Mesenchymal stem cell (in vitro differentiated cells and primary cell): ENCODE data around the gene NLE1.

ENCODE experiments used
- DNase-seq: peaks from one replicate; pipeline ENCODE4 v3.0.0-alpha.2; 2013
- H2AFZ ChIP-seq: one replicate; pipeline ENCODE4 v1.6.1; 2013; ENCODE audit warnings: low read depth, mild to moderate bottlenecking, control low read depth, inconsistent platforms, low read length, moderate library complexity
- H2AK5ac ChIP-seq: 2 replicates; pipeline ENCODE4 v1.6.1; 2013; ENCODE audit warnings: low read length, moderate library complexity, mild to moderate bottlenecking, inconsistent platforms; ENCODE audit not compliant: severe bottlenecking
- H2BK120ac ChIP-seq: one replicate; pipeline ENCODE4 v1.6.1; 2013; ENCODE audit warnings: low read depth, mild to moderate bottlenecking, inconsistent platforms, low read length, moderate library complexity
- H2BK12ac ChIP-seq, 2 experiments: one replicate each; pipeline ENCODE4 v1.6.1; 2013; ENCODE audit warnings: inconsistent platforms in 2 of 2, low read length in 2 of 2, mild to moderate bottlenecking in 2 of 2, moderate library complexity in 2 of 2, control low read depth in 1 of 2
- H2BK15ac ChIP-seq: one replicate; pipeline ENCODE4 v1.6.1; 2013; ENCODE audit warnings: mild to moderate bottlenecking, low read depth, inconsistent platforms; ENCODE audit not compliant: poor library complexity, severe bottlenecking
- H2BK5ac ChIP-seq: 2 replicates; pipeline ENCODE4 v1.6.1; 2013; ENCODE audit warnings: low read depth, mild to moderate bottlenecking, low read length, control low read depth, inconsistent platforms; ENCODE audit not compliant: poor library complexity, severe bottlenecking
- H3K14ac ChIP-seq, 2 experiments: one replicate each; pipeline ENCODE4 v1.6.1; 2013; ENCODE audit warnings: inconsistent platforms in 2 of 2, low read length in 2 of 2, control low read depth in 1 of 2, mild to moderate bottlenecking in 1 of 2, moderate library complexity in 1 of 2
- H3K18ac ChIP-seq, 2 experiments: one replicate each; pipeline ENCODE4 v1.6.1; 2013; ENCODE audit warnings: inconsistent platforms in 2 of 2, low read length in 2 of 2, control low read depth in 1 of 2, low read depth in 1 of 2, mild to moderate bottlenecking in 1 of 2
- H3K23ac ChIP-seq, 2 experiments: one replicate each; pipeline ENCODE4 v1.6.1; 2013; ENCODE audit warnings: inconsistent platforms in 2 of 2, low read length in 2 of 2, mild to moderate bottlenecking in 2 of 2, moderate library complexity in 2 of 2, control low read depth in 1 of 2
- H3K27ac ChIP-seq: 2 replicates; pipeline ENCODE4 v1.5.1; 2013; ENCODE audit warnings: mild to moderate bottlenecking, moderate library complexity, low read length, control low read depth, inconsistent platforms; ENCODE audit not compliant: poor library complexity, severe bottlenecking
- H3K27me3 ChIP-seq, 2 experiments: 2 replicates each; pipeline versions ENCODE4 v1.6.1 to v1.7.0; 2013; ENCODE audit warnings: low read length in 2 of 2, mild to moderate bottlenecking in 2 of 2, moderate library complexity in 2 of 2, control low read depth in 1 of 2, inconsistent platforms in 1 of 2; ENCODE audit not compliant: control insufficient read depth in 1 of 2, insufficient read depth in 1 of 2
- H3K36me3 ChIP-seq, 2 experiments: 2 replicates each; pipeline versions ENCODE4 v1.6.1 to v1.7.0; 2013; ENCODE audit warnings: low read length in 2 of 2, control low read depth in 1 of 2, inconsistent platforms in 1 of 2, low read depth in 1 of 2, mild to moderate bottlenecking in 1 of 2; ENCODE audit not compliant: insufficient read depth in 2 of 2, control insufficient read depth in 1 of 2
- H3K4ac ChIP-seq, 2 experiments: one replicate each; pipeline ENCODE4 v1.6.1; 2013; ENCODE audit warnings: inconsistent platforms in 2 of 2, low read length in 2 of 2, mild to moderate bottlenecking in 2 of 2, moderate library complexity in 2 of 2, control low read depth in 1 of 2, low read depth in 1 of 2
- H3K4me1 ChIP-seq: 2 replicates; pipeline ENCODE4 v1.6.1; 2013; ENCODE audit warnings: low read depth, low read length, control low read depth; ENCODE audit not compliant: control insufficient read depth, insufficient read depth
- H3K4me2 ChIP-seq: 2 replicates; pipeline ENCODE4 v1.6.1; 2013; ENCODE audit warnings: low read length, mild to moderate bottlenecking, inconsistent platforms; ENCODE audit not compliant: poor library complexity, severe bottlenecking
- H3K4me3 ChIP-seq, 2 experiments: 2 replicates each; pipeline versions ENCODE4 v1.5.1 to v1.7.0; 2013; ENCODE audit warnings: low read length in 2 of 2, mild to moderate bottlenecking in 2 of 2, control low read depth in 1 of 2, low read depth in 1 of 2; ENCODE audit not compliant: insufficient read depth in 1 of 2
- H3K79me1 ChIP-seq: replicated peaks from 2 replicates; pipeline ENCODE4 v1.6.1; 2013; ENCODE audit warnings: mild to moderate bottlenecking, control low read depth, low read length, inconsistent platforms; ENCODE audit not compliant: poor library complexity, severe bottlenecking
- H3K9ac ChIP-seq: 2 replicates; pipeline ENCODE4 v1.7.0; 2013; ENCODE audit warnings: mild to moderate bottlenecking, low read length, moderate library complexity
- H3K9me3 ChIP-seq: 2 replicates; pipeline ENCODE4 v1.7.0; 2013; ENCODE audit warnings: mild to moderate bottlenecking, low read length; ENCODE audit not compliant: control insufficient read depth
- H4K8ac ChIP-seq: one replicate; pipeline ENCODE4 v1.6.1; 2013; ENCODE audit warnings: inconsistent platforms, mild to moderate bottlenecking, low read length, moderate library complexity
- H4K91ac ChIP-seq: one replicate; pipeline ENCODE4 v1.6.1; 2013; ENCODE audit warnings: mild to moderate bottlenecking, low read length, inconsistent platforms
- WGBS: methylation state at CpG from one replicate; pipeline ENCODE4 v1.1.7; 2013; ENCODE audit warnings: mixed read lengths; 5-methylcytosine and 5-hydroxymethylcytosine counted together

The NLE1 gene

DNA sequence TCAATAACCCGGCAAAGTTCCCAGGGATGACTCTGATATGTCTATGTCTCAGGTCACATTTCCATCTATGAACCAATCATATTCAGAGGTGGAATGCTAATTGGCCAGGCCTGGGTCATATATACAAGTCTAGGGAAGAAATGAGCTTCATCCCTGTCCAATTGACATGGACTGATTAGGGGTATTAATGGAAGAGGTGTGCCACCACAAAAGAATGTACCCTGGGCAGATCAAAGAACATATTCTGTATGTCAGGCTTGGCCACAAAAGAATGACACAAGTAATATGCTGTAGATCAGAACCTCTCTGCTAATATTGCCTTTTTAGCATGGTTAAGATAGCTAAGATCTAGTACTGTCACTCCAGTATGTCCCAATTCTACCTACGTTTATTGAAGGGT, 45.4 kb upstream of the NLE1 start:
- no peaks in the 10 kb centered on the region for H3K9me3 ChIP-seq
- no peak overlapping the region for H3K23ac ChIP-seq
- no peak overlapping the region for H3K4me2 ChIP-seq
- H3K4me1 ChIP-seq = no peaks in the 10 kb centered on the region
- H3K18ac ChIP-seq = no peak overlapping the region
- H3K27me3 ChIP-seq = peaks cover 8 to 24% of the 10 kb centered on the region in 2 experiments
- H3K14ac ChIP-seq = no peak overlapping the region
- no peak overlapping the region for H4K8ac ChIP-seq
- H3K4ac ChIP-seq = no peak overlapping the region
- 72% methylated on average over 2 of the region's 2 CpGs for WGBS
- H3K36me3 ChIP-seq = no peaks in the 10 kb centered on the region
- no peak overlapping the region for H3K4me3 ChIP-seq
- no peak overlapping the region for H2BK120ac ChIP-seq
- no peak overlapping the region for H2BK5ac ChIP-seq
- H2BK12ac ChIP-seq = no peak overlapping the region
- H3K27ac ChIP-seq = no peak overlapping the region
- no peak overlapping the region for H2BK15ac ChIP-seq
- H2AFZ ChIP-seq = no peak overlapping the region
- DNase-seq = no peak
- no peak overlapping the region for H4K91ac ChIP-seq
- no peak overlapping the region for H2AK5ac ChIP-seq
- no peak overlapping the region for H3K9ac ChIP-seq
- no peaks in the 10 kb centered on the region for H3K79me1 ChIP-seq

DNA sequence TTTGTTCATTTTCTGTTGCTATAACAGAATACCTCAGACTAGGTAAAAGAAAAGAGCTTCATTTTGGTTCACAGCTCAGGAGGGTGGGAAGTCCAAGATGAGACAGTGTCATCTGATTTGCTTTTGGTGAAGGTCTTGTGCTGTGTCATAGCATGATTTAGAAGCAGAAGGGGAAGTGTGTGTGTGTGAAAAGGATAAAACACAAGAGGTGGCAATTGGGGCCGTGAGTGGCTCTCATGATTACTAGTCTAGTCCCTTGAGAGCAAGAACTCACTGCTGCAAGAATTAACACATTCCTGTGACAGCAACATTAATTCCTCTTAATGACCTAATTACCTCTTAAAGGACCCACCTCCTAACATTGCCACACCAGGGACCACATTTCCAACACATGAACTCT, 43.7 kb upstream of the NLE1 start:
- WGBS = 17% methylated on average over 1 of the region's 1 CpG
- no peak overlapping the region for H3K23ac ChIP-seq

DNA sequence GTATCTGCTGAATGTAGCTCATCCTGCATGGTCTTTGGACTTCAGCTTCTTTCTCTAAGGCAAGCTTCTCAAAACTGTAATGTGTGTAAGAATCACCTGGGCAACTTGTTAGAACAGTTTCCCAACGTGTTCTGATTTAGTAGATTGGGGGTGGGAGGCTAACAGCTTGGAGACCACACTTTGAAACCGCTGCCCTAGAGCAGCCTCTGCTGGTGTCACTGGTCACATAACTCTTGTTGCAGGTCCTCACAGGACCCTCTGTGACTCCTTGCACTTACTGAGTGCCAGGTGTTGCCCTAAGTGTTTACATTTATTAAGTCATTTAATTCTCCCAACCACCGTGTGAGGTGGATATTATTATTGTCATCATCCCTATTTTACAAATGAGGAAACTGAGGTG, 42.2 kb upstream of the NLE1 start:
- H4K91ac ChIP-seq = no peak overlapping the region
- H2BK5ac ChIP-seq = no peak overlapping the region
- no peak overlapping the region for H2BK120ac ChIP-seq
- no peak overlapping the region for H3K4me2 ChIP-seq
- H3K27me3 ChIP-seq = peaks cover 8 to 27% of the 10 kb centered on the region in 2 experiments
- H4K8ac ChIP-seq = no peak overlapping the region
- no peak overlapping the region for H2BK12ac ChIP-seq
- no peaks in the 10 kb centered on the region for H3K79me1 ChIP-seq
- no peak overlapping the region for H3K14ac ChIP-seq
- no peak overlapping the region for H3K9ac ChIP-seq
- 48% methylated on average over 2 of the region's 3 CpGs for WGBS
- no peaks in the 10 kb centered on the region for H3K9me3 ChIP-seq
- H3K4me1 ChIP-seq = no peaks in the 10 kb centered on the region
- no peak for DNase-seq
- H3K36me3 ChIP-seq = no peaks in the 10 kb centered on the region
- no peak overlapping the region for H3K4ac ChIP-seq
- no peak overlapping the region for H2AK5ac ChIP-seq
- no peak overlapping the region for H3K4me3 ChIP-seq
- H3K18ac ChIP-seq = no peak overlapping the region
- no peak overlapping the region for H2AFZ ChIP-seq
- no peak overlapping the region for H2BK15ac ChIP-seq
- H3K27ac ChIP-seq = no peak overlapping the region
- no peak overlapping the region for H3K23ac ChIP-seq

More for the DNA sequence above, 43.7 kb upstream of the NLE1 start:
- DNase-seq = no peak
- Histone ChIP-seq H2AFZ (no peak overlapping the region), H3K27me3 (peaks cover 8 to 27% of the 10 kb centered on the region in 2 experiments), H3K9me3 (no peaks in the 10 kb centered on the region), H3K36me3 (no peaks in the 10 kb centered on the region), H3K4me1 (no peaks in the 10 kb centered on the region), H2BK15ac (no peak overlapping the region), H3K14ac (no peak overlapping the region), H4K8ac (no peak overlapping the region), H2AK5ac (no peak overlapping the region), H3K27ac (no peak overlapping the region), H2BK5ac (no peak overlapping the region), H2BK120ac (no peak overlapping the region), H4K91ac (no peak overlapping the region), H3K4me2 (no peak overlapping the region), H3K4me3 (no peak overlapping the region), H3K18ac (no peak overlapping the region), H3K79me1 (no peaks in the 10 kb centered on the region), H3K9ac (no peak overlapping the region), H2BK12ac (no peak overlapping the region), H3K4ac (no peak overlapping the region)

DNA sequence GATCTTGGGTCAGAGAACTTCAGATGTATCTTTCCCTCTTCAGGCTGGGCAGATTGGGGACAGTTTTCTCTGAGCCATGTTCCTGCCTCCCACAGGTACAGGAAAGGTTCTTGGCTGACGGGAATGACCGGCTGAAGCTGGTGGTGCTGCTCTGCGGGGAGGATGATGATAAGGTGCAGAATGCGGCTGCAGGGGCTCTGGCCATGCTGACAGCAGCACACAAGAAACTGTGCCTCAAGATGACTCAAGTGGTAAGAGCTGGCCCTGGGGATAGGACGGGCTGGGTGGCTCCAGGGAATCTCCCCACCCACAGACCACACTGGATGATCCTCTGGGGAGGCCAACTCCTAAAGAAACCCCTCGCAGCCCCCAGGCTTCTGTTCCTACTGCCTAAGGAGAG, 41.2 kb upstream of the NLE1 start:
- H3K4ac ChIP-seq = no peak overlapping the region
- H3K27ac ChIP-seq = no peak overlapping the region
- no peaks in the 10 kb centered on the region for H3K36me3 ChIP-seq
- no peak overlapping the region for H4K91ac ChIP-seq
- WGBS = 49% methylated on average over 6 of the region's 6 CpGs
- no peak overlapping the region for H2BK5ac ChIP-seq
- H3K9ac ChIP-seq = no peak overlapping the region
- H4K8ac ChIP-seq = no peak overlapping the region
- no peak overlapping the region for H3K18ac ChIP-seq
- H3K27me3 ChIP-seq = peaks cover 8 to 27% of the 10 kb centered on the region in 2 experiments
- no peaks in the 10 kb centered on the region for H3K79me1 ChIP-seq
- no peak overlapping the region for H3K23ac ChIP-seq
- no peak overlapping the region for H2AFZ ChIP-seq
- no peak overlapping the region for H3K4me3 ChIP-seq
- no peak overlapping the region for H2BK12ac ChIP-seq
- no peak for DNase-seq
- H2BK15ac ChIP-seq = no peak overlapping the region
- no peaks in the 10 kb centered on the region for H3K4me1 ChIP-seq
- H2AK5ac ChIP-seq = no peak overlapping the region
- H3K4me2 ChIP-seq = no peak overlapping the region
- no peaks in the 10 kb centered on the region for H3K9me3 ChIP-seq
- no peak overlapping the region for H2BK120ac ChIP-seq
- H3K14ac ChIP-seq = no peak overlapping the region
